GM23338 (cell line): Measurements from ENCODE around the gene AGAP1. TPM values are rescaled to one million over a fixed set of nuclear protein-coding genes. Genes with fewer than 3 reads are reported as not detected.

ENCODE experiments used
- ATAC-seq: fragments of 200-7000 bp; cut with Tn5 transposase; 3 replicates; pipeline ENCODE4 v1.9.1; 2020
- DNase-seq: peaks from one replicate; pipeline ENCODE4 v3.0.0-alpha.2; 2015; ENCODE audit warnings: low spot score
- H2AFZ ChIP-seq: fragments of 200-600 bp; sonication (generic); 2 replicates; pipeline ENCODE4 v1.8.0; 2016; ENCODE audit warnings: antibody characterized with exemption, mild to moderate bottlenecking, moderate library complexity
- H3F3A ChIP-seq: fragments of 200-600 bp; sonication (generic); replicated peaks from 2 replicates; pipeline ENCODE4 v1.8.0; 2017; ENCODE audit warnings: antibody characterized with exemption, mixed run types, low read depth
- H3K27ac ChIP-seq: fragments of 200-600 bp; sonication (generic); 2 replicates; pipeline ENCODE4 v1.6.1; 2016; ENCODE audit warnings: low read depth
- H3K27me3 ChIP-seq: fragments of 200-600 bp; sonication (generic); 2 replicates; pipeline ENCODE4 v1.8.0; 2016; ENCODE audit warnings: mild to moderate bottlenecking, mixed run types, moderate library complexity; ENCODE audit not compliant: insufficient read depth
- H3K36me3 ChIP-seq: fragments of 200-600 bp; sonication (generic); 2 replicates; pipeline ENCODE4 v1.8.0; 2016; ENCODE audit warnings: mild to moderate bottlenecking; ENCODE audit not compliant: insufficient read depth
- H3K4me1 ChIP-seq: fragments of 200-600 bp; sonication (generic); 2 replicates; pipeline ENCODE4 v1.8.0; 2016; ENCODE audit warnings: mild to moderate bottlenecking, moderate library complexity; ENCODE audit not compliant: insufficient read depth
- H3K4me2 ChIP-seq: fragments of 200-600 bp; sonication (generic); 2 replicates; pipeline ENCODE4 v1.7.1; 2017; ENCODE audit warnings: mixed run types
- H3K4me3 ChIP-seq: fragments of 200-600 bp; sonication (generic); 2 replicates; pipeline ENCODE4 v1.6.1; 2016; ENCODE audit warnings: mixed run types
- H3K79me2 ChIP-seq: fragments of 200-600 bp; sonication (generic); replicated peaks from 2 replicates; pipeline ENCODE4 v1.8.0; 2017; ENCODE audit warnings: mild to moderate bottlenecking; ENCODE audit not compliant: insufficient read depth
- H3K9me2 ChIP-seq: fragments of 200-600 bp; sonication (generic); 2 replicates; pipeline ENCODE4 v1.8.0; 2017; ENCODE audit not compliant: insufficient read depth
- H4K20me1 ChIP-seq: fragments of 200-600 bp; sonication (generic); replicated peaks from 2 replicates; pipeline ENCODE4 v1.8.0; 2017; ENCODE audit warnings: mild to moderate bottlenecking; ENCODE audit not compliant: insufficient read depth
- H3K27ac Mint-ChIP-seq: 2 replicates; pipeline ENCODE4 v1.8.0; 2020; ENCODE audit warnings: inconsistent platforms, mild to moderate bottlenecking, moderate library complexity, mixed read lengths
- H3K27me3 Mint-ChIP-seq: 3 replicates; pipeline ENCODE4 v1.8.0; 2022; ENCODE audit warnings: low read depth, mild to moderate bottlenecking, moderate library complexity, mixed read lengths, inconsistent platforms; ENCODE audit not compliant: insufficient read depth, poor library complexity
- H3K36me3 Mint-ChIP-seq: 3 replicates; pipeline ENCODE4 v1.8.0; 2021; ENCODE audit warnings: low read depth, mild to moderate bottlenecking, inconsistent platforms, moderate library complexity, mixed read lengths
- H3K4me1 Mint-ChIP-seq: 3 replicates; pipeline ENCODE4 v1.8.0; 2020; ENCODE audit warnings: mild to moderate bottlenecking, inconsistent platforms, mixed read lengths
- H3K4me3 Mint-ChIP-seq: 3 replicates; pipeline ENCODE4 v1.8.0; 2021; ENCODE audit warnings: moderate library complexity, mild to moderate bottlenecking, inconsistent platforms, mixed read lengths
- H3K9me3 Mint-ChIP-seq: 3 replicates; pipeline ENCODE4 v1.8.0; 2020; ENCODE audit warnings: moderate library complexity, mild to moderate bottlenecking, inconsistent platforms, mixed read lengths
- CREB1 ChIP-seq: fragments of 250-450 bp; sonication (Bioruptor Pico); IDR thresholded peaks from 2 replicates; pipeline ENCODE4 v1.5.0; 2020; ENCODE audit warnings: low read depth, mild to moderate bottlenecking, moderate library complexity
- EZH2 ChIP-seq: fragments of 200-600 bp; sonication (generic); IDR thresholded peaks from one replicate; pipeline ENCODE4 v1.8.0; 2017; ENCODE audit warnings: antibody characterized with exemption, mild to moderate bottlenecking, low read depth; ENCODE audit not compliant: unreplicated experiment
- EZH2phosphoT487 ChIP-seq: fragments of 200-600 bp; sonication (generic); IDR thresholded peaks from one replicate; pipeline ENCODE4 v1.8.1; 2018; ENCODE audit warnings: antibody characterized with exemption; ENCODE audit not compliant: unreplicated experiment
- JUNB ChIP-seq: IDR thresholded peaks from one replicate; pipeline ENCODE4 v1.6.1; 2016; ENCODE audit warnings: antibody characterized with exemption; ENCODE audit not compliant: unreplicated experiment
- NANOG ChIP-seq: IDR thresholded peaks from 2 replicates; pipeline ENCODE4 v1.6.1; 2016; ENCODE audit warnings: antibody characterized with exemption, borderline replicate concordance
- POLR2AphosphoS5 ChIP-seq: IDR thresholded peaks from 2 replicates; pipeline ENCODE4 v1.6.1; 2016; ENCODE audit warnings: antibody characterized with exemption, low read depth
- STAT1 ChIP-seq: IDR thresholded peaks from one replicate; pipeline ENCODE4 v1.6.1; 2016; ENCODE audit warnings: antibody characterized with exemption; ENCODE audit not compliant: unreplicated experiment
- ZNF331 ChIP-seq: fragments of 250-450 bp; sonication (Bioruptor Pico); IDR thresholded peaks from 2 replicates; pipeline ENCODE4 v1.5.0; 2020; ENCODE audit warnings: low read depth, mild to moderate bottlenecking, moderate library complexity
- polyA plus RNA-seq: library from polyadenylated mRNA; unstranded; fragments of >200 nt; fragmentation: Nextera tagmentation; extraction: Ambion mirVana; gene quantifications from 2 replicates; pipeline ENCODE4 v1.2.1, GENCODE V29; 2016
- total RNA-seq: library from RNA; depleted of rRNA; stranded (reverse); fragments of >200 nt; shearing (Covaris generic); gene quantifications from 2 replicates; pipeline ENCODE4 v1.2.3, GENCODE V29; 2014
- TF ChIP-seq, protein P1 (sequence below), 2 experiments: fragments of 200-600 bp in 1 of 2; sonication (generic) in 1 of 2; conservative IDR thresholded peaks; 2 replicates each; pipeline versions ENCODE4 v1.5.1 to v1.6.1; 2016 to 2017; ENCODE audit warnings: antibody characterized with exemption in 2 of 2, low read depth in 2 of 2, mild to moderate bottlenecking in 2 of 2, moderate library complexity in 1 of 2
- TF ChIP-seq, protein P2 (sequence below): IDR thresholded peaks from 2 replicates; pipeline ENCODE4 v1.6.1; 2016; ENCODE audit warnings: antibody characterized with exemption
- TF ChIP-seq, protein P3 (sequence below): fragments of 250-450 bp; sonication (Bioruptor Pico); IDR thresholded peaks from 2 replicates; pipeline ENCODE4 v1.5.0; 2020; ENCODE audit warnings: mild to moderate bottlenecking, moderate library complexity
- TF ChIP-seq, protein P4 (sequence below): IDR thresholded peaks from one replicate; pipeline ENCODE4 v1.6.1; 2018; ENCODE audit warnings: antibody characterized with exemption; ENCODE audit not compliant: unreplicated experiment

AGAP1 gene
- total and polyA plus RNA-seq, 2 experiments from 2014 or later, result 13.3 to 27.9 TPM

DNA sequence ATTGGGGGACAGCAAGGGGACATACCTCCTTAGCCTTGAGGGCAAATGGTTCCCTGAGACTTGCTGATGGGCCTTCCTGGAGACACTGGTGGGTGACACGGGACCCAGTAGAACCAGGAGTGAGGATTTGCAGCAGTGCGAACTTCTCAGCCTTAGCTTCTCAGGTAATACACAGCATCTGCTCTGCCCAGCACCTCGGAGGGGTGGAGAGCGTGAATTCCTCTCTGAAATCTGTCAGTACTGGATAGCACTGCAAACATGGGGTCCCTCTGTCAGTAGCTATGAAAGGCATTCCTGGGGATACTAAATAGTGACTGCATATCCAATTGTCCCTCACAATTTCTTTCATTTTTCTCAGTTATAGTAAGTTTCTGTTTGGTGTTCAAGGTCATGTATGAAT is 522.7 kb downstream of the AGAP1 start:
- Histone ChIP-seq H3K4me1 (peaks cover 46% of the 10 kb centered on the region), H3K4me2 (peak overlapping the region; percentile 40; the same call in 1 of the 2 replicates), H3F3A (no peaks in the 10 kb centered on the region; the same call in 1 of the 2 replicates), H3K79me2 (no peaks in the 10 kb centered on the region), H3K4me3 (no peak overlapping the region), H3K36me3 (no peaks in the 10 kb centered on the region), H2AFZ (no peak overlapping the region), H3K27me3 (no peaks in the 10 kb centered on the region; the same call in none of the 2 replicates), H3K27ac (no peak overlapping the region), H3K9me2 (no peaks in the 10 kb centered on the region), H4K20me1 (0 out of 2 replicates have a peak, but pooled peaks cover 5% of the 10 kb centered on the region)
- no peaks in the 10 kb centered on the region for H3K9me3 Mint-ChIP-seq
- ATAC-seq (peak; percentile 15; the same call in 2 of the 3 replicates), DNase-seq (peak; percentile 36)
- peaks cover 14% of the 10 kb centered on the region for H3K27me3 Mint-ChIP-seq
- H3K27ac Mint-ChIP-seq, result no peak overlapping the region
- no peaks in the 10 kb centered on the region for H3K36me3 Mint-ChIP-seq
- TF ChIP-seq, protein P1, sequence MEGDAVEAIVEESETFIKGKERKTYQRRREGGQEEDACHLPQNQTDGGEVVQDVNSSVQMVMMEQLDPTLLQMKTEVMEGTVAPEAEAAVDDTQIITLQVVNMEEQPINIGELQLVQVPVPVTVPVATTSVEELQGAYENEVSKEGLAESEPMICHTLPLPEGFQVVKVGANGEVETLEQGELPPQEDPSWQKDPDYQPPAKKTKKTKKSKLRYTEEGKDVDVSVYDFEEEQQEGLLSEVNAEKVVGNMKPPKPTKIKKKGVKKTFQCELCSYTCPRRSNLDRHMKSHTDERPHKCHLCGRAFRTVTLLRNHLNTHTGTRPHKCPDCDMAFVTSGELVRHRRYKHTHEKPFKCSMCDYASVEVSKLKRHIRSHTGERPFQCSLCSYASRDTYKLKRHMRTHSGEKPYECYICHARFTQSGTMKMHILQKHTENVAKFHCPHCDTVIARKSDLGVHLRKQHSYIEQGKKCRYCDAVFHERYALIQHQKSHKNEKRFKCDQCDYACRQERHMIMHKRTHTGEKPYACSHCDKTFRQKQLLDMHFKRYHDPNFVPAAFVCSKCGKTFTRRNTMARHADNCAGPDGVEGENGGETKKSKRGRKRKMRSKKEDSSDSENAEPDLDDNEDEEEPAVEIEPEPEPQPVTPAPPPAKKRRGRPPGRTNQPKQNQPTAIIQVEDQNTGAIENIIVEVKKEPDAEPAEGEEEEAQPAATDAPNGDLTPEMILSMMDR (conservative IDR thresholded peaks at IDR 0.05; ENCODE audit: low read depth in 2 of 2), result no peak
- TF ChIP-seq NANOG (no peak), ZNF331 (CRISPR knock-in tag) (no peak), JUNB (no peak), STAT1 (no peak), POLR2AphosphoS5 (no peak), EZH2 (no peak), EZH2phosphoT487 (no peak), CREB1 (CRISPR knock-in tag) (no peak)
- TF ChIP-seq, protein P2, sequence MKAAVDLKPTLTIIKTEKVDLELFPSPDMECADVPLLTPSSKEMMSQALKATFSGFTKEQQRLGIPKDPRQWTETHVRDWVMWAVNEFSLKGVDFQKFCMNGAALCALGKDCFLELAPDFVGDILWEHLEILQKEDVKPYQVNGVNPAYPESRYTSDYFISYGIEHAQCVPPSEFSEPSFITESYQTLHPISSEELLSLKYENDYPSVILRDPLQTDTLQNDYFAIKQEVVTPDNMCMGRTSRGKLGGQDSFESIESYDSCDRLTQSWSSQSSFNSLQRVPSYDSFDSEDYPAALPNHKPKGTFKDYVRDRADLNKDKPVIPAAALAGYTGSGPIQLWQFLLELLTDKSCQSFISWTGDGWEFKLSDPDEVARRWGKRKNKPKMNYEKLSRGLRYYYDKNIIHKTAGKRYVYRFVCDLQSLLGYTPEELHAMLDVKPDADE, result no peak
- TF ChIP-seq, protein P3, sequence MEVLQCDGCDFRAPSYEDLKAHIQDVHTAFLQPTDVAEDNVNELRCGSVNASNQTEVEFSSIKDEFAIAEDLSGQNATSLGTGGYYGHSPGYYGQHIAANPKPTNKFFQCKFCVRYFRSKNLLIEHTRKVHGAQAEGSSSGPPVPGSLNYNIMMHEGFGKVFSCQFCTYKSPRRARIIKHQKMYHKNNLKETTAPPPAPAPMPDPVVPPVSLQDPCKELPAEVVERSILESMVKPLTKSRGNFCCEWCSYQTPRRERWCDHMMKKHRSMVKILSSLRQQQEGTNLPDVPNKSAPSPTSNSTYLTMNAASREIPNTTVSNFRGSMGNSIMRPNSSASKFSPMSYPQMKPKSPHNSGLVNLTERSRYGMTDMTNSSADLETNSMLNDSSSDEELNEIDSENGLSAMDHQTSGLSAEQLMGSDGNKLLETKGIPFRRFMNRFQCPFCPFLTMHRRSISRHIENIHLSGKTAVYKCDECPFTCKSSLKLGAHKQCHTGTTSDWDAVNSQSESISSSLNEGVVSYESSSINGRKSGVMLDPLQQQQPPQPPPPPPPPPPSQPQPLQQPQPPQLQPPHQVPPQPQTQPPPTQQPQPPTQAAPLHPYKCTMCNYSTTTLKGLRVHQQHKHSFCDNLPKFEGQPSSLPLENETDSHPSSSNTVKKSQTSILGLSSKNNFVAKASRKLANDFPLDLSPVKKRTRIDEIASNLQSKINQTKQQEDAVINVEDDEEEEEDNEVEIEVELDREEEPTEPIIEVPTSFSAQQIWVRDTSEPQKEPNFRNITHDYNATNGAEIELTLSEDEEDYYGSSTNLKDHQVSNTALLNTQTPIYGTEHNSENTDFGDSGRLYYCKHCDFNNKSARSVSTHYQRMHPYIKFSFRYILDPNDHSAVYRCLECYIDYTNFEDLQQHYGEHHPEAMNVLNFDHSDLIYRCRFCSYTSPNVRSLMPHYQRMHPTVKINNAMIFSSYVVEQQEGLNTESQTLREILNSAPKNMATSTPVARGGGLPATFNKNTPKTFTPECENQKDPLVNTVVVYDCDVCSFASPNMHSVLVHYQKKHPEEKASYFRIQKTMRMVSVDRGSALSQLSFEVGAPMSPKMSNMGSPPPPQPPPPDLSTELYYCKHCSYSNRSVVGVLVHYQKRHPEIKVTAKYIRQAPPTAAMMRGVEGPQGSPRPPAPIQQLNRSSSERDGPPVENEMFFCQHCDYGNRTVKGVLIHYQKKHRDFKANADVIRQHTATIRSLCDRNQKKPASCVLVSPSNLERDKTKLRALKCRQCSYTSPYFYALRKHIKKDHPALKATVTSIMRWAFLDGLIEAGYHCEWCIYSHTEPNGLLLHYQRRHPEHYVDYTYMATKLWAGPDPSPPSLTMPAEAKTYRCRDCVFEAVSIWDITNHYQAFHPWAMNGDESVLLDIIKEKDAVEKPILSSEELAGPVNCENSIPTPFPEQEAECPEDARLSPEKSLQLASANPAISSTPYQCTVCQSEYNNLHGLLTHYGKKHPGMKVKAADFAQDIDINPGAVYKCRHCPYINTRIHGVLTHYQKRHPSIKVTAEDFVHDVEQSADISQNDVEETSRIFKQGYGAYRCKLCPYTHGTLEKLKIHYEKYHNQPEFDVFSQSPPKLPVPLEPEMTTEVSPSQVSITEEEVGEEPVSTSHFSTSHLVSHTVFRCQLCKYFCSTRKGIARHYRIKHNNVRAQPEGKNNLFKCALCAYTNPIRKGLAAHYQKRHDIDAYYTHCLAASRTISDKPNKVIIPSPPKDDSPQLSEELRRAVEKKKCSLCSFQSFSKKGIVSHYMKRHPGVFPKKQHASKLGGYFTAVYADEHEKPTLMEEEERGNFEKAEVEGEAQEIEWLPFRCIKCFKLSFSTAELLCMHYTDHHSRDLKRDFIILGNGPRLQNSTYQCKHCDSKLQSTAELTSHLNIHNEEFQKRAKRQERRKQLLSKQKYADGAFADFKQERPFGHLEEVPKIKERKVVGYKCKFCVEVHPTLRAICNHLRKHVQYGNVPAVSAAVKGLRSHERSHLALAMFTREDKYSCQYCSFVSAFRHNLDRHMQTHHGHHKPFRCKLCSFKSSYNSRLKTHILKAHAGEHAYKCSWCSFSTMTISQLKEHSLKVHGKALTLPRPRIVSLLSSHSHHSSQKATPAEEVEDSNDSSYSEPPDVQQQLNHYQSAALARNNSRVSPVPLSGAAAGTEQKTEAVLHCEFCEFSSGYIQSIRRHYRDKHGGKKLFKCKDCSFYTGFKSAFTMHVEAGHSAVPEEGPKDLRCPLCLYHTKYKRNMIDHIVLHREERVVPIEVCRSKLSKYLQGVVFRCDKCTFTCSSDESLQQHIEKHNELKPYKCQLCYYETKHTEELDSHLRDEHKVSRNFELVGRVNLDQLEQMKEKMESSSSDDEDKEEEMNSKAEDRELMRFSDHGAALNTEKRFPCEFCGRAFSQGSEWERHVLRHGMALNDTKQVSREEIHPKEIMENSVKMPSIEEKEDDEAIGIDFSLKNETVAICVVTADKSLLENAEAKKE (CRISPR knock-in tag), result no peak
- TF ChIP-seq, protein P4, sequence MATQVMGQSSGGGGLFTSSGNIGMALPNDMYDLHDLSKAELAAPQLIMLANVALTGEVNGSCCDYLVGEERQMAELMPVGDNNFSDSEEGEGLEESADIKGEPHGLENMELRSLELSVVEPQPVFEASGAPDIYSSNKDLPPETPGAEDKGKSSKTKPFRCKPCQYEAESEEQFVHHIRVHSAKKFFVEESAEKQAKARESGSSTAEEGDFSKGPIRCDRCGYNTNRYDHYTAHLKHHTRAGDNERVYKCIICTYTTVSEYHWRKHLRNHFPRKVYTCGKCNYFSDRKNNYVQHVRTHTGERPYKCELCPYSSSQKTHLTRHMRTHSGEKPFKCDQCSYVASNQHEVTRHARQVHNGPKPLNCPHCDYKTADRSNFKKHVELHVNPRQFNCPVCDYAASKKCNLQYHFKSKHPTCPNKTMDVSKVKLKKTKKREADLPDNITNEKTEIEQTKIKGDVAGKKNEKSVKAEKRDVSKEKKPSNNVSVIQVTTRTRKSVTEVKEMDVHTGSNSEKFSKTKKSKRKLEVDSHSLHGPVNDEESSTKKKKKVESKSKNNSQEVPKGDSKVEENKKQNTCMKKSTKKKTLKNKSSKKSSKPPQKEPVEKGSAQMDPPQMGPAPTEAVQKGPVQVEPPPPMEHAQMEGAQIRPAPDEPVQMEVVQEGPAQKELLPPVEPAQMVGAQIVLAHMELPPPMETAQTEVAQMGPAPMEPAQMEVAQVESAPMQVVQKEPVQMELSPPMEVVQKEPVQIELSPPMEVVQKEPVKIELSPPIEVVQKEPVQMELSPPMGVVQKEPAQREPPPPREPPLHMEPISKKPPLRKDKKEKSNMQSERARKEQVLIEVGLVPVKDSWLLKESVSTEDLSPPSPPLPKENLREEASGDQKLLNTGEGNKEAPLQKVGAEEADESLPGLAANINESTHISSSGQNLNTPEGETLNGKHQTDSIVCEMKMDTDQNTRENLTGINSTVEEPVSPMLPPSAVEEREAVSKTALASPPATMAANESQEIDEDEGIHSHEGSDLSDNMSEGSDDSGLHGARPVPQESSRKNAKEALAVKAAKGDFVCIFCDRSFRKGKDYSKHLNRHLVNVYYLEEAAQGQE, result no peak
- no peak overlapping the region; the same call in 2 of the 3 replicates for H3K4me3 Mint-ChIP-seq
- peaks cover 62% of the 10 kb centered on the region for H3K4me1 Mint-ChIP-seq
